SHP77 (cell line): ENCODE results near the gene RBM43.

ENCODE experiments used
- DNase-seq, 2 experiments: peaks; one replicate each; lab custom pipeline; 2025; lab: John Stamatoyannopoulos, UW

RBM43 gene

DNA sequence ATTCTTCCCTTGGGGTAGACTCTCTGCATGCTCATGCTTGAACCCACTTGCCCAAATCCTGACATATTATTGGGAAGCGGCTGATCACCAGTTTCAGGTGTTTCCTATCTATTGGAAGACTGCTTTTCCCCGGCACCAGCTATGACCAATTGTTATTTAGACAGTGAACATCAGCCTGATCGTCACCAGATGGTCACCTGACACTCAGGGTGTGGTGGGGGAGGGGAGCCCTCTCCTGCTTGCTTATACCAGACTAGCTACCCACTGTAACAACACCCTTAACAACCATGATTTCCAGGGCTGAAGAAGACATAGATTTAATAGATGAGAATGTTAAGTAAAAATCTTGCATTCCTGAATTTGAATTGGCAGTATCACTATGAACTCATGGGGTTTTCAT is 44.3 kb downstream of the RBM43 start:
- DNase-seq = no peak

DNA sequence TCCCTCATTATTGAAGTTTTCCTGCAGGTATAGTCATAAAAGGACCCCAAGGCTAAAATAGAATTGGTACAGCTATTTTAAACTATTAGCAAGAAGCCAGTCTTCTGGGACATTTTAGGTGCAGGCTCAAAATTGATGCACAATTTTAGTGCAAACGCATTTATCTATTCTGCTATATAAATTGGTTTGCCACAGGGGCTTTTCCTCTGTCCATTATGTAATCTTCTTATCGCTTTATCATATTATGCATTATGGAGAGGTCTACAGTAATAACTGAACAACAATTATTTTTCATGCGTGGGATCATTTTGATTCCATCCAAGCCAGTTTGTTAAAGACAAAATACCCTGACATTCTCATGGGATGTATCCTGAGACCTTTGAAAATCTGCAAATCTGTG is 54.6 kb downstream of the RBM43 start:
- no peak for DNase-seq

DNA sequence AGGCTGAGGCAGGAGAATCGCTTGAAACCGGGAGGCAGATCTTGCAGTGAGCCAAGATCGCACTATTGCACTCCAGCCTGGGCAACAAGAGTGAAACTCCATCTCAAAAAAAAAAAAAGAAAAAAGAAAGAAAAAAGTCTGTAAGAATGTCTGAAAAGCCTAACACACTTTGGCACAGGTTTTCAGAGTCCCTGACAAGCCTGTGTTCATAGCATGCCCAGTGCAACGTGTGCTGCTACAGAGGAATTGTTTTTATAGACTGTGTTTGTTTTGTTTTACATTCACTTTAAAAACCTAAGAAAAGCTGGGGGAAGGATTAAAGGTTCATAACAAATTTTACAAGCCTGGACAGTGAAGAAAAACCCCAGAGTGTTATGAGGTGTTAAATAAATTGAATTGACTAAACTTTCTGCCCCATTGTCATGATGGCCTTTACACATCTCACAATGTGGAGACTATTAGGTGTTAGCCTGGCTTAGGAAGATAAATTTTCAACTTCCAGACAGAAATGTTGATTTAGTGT is 55.2 kb downstream of the RBM43 start:
- no peak for DNase-seq

DNA sequence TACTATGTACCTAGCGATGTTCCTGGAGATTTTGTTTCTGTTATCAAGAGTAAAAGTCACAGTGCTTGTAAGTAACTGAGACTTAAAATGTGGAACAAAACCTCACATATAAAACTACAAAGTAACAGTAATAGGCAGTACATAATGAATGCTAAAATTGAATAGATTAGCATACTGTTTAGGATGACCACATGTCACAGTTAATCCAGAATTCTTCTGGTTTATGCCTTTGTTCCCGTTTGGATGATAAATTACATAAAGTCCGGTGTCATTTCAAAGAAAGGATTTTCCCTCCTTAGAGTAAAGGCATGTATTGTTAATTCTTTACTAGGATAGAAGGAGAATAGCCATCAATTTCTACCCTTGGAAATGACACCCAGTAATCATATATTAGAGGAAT is 56.1 kb downstream of the RBM43 start:
- DNase-seq = no peak

DNA sequence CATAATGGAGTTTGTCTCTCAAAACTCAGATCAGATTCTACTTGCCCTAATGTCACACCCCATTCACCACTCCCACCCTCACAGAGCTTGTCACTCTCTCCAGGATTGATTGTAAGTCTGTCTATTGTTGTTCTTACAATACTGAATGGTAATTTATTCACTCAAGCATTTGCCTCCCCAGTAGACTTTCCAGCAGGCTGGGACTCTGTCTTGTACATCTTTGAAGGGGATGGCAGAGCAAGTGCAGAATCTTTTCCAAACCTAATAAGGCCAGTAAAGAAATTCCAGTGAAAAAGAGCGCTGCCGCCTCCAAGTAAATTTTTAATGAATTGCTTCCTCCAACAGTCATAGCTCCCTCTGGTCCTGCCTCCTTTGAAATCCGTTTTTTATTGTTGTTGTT is 56.9 kb downstream of the RBM43 start:
- DNase-seq = no peak

DNA sequence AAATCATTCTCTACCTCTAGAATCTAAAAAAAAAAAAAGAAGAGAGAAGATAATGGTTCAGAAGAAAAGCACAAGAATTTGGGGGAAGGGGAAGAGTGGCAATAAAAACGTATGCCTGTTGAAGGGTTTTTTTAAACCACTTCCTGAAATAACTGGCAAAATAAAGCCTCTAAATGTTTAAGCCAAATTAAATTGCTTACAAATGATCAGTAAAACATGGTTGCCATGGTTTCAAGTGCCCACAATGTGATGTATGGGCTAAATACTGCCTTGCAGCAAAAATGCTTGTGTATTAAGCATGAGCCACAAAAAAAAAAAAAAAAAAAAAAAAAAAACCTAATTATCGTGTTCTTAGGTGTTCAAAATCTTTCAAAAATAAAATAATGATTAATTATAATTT is 60.8 kb downstream of the RBM43 start:
- DNase-seq = no peak

DNA sequence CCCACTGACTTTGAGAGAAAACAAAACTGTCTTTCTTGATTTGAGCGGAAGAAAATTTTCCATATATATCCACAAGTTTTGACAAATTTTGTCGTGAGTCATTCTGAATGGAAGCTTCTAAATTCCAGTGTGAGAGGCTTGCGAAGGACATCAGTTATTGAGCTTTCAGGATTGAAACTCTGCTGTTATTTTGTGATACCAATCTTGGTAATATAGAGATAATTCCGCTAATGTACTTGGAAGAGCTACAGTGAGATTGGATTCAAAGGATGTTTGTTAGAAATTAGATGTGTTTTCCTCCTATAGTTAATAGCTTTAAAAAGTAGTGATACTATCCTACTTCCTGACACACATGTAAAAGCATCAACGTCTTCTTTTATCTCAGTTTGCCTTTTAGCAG is 61.4 kb downstream of the RBM43 start:
- no peak for DNase-seq

DNA sequence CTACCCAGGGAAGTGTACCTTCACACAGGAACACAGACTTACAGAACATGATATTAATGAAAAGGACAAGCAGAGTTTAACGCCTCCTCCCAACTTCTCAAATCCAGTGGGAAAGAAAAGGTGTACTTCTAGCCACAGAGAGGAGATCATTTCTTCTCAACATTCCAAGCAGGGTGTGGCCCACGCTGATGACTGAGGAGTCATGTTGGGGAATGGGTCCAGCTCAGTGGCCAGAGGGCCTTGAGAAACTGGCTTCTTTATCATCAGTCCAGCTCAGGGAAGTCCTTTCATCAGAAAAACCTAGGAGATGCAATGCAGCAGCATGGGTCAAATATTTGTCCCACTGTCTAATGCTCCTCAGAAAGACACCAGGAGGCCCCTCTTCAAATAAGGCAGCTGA is 63.0 kb downstream of the RBM43 start:
- no peak for DNase-seq
